Mesenteric fat pad (tissue), 1 donor: ENCODE measurements around the gene CCDC43. TPM values are rescaled to one million over a fixed set of nuclear protein-coding genes. Genes with fewer than 3 reads are reported as not detected.
A peak's percentile ranks its signal among the peaks of the same experiment; 100 is the strongest.
"Not testable (repeated sequence)": the region's sequence is repeated elsewhere in the genome, so short reads cannot be mapped to it uniquely, and the experiment has no call there.

ENCODE experiments used
- DNase-seq: peaks from one replicate; pipeline ENCODE4 v3.0.0-alpha.2; 2020; ENCODE audit warnings: low spot score
- long read RNA-seq: library from polyadenylated mRNA; unstranded; transcript quantifications from one replicate; pipeline ENCODE4 v2.0.0, GENCODE V29; 2020
- total RNA-seq: library from RNA; stranded (reverse); fragmentation: NEBNext Ultra II Directional; extraction: Animal tissue kit (Norgen Biotek cat#: 25700); gene quantifications from one replicate; pipeline ENCODE4 v1.2.1, GENCODE V29; 2021
- donor health status: DM: yes; HTN: yes; CAD: no.

Gene CCDC43
- total RNA-seq = 16.5 TPM
- long read RNA-seq, transcript CCDC43-201 (5 exons, 2,082 nt) = major isoform, 39 of 51 reads
- long read RNA-seq, transcript CCDC43-202 (4 exons, 2,058 nt) = minor isoform, 6 of 51 reads
- long read RNA-seq, partial matches to known transcripts = 1 of 51 reads
- long read RNA-seq, other reads (novel, unspliced or antisense) = 5 of 51 reads

GRCh38 chr17:44689477-44690217, at the start of gene CCDC43:
CCDC43 (minus strand) TSS chr17:44689776; CDS start chr17:44689753, 23 bp downstream.
- DNase-seq = peak; percentile 97

DNA sequence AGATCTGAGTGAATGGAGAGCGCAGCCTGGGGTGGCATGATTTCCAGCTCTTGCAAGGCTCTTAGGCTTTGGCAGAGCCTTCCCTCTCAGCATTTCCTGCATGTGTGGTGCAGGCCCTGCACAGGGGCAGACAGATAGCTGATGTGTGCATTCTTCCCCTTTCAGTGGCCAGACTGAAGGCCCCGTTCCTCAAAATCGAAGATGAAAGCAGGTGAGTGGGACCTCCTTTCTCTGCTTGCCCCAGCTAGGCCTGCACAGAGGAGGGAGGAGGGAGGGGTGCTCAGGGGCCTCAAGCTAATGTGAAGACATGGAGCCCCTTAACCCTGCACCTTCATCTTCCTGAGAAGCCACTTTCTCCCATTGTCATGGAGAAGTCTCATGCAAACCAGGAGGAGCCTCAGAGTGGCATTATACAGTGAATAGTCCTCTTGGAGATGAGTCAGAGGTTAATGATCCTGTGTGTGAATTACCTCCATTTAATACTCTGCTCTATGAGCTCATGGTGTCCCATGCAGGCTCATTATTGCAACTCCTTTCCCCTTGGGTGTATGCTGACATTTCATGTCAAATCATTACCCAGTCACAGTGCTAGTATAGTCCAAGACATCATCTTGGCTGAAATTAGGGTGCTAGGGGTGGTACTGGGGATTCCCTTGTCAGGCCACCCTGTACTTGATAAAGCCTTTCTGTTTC, 48.8 kb upstream of the CCDC43 start:
- DNase-seq = no peak

DNA sequence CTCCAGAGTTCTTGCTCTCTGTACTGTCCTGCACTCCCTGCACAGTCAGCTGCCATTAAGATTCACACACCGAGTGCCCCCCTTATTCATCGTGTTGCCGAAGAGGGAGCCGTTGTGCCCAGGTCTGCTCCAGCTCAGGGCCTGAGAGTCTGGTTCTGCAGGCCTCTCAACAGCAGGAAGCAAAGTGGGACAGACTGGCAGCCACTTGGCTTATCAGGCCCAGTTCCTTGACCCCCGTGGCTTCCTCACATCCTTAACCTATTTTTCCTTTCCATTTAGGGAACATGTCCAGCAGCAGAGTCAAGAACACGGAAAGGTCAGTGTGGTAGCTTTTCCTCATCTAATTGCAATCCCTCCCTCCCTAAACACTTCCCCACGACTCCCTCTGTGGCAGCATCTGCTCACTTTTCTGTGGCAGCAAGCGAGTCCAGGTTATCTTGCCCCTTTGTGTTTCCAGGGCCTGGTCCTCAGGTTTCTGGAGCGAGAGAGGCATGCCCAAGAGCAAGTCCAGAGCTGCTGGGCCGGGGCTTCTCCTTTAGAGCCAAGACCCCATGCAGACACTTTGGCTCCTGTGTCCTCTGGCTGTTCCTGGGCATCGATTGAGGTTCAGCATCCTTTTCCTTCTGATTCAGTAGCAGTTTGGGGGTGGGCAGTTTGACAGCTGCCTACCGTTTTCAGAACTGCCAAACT, 47.1 kb upstream of the CCDC43 start:
- no peak for DNase-seq

DNA sequence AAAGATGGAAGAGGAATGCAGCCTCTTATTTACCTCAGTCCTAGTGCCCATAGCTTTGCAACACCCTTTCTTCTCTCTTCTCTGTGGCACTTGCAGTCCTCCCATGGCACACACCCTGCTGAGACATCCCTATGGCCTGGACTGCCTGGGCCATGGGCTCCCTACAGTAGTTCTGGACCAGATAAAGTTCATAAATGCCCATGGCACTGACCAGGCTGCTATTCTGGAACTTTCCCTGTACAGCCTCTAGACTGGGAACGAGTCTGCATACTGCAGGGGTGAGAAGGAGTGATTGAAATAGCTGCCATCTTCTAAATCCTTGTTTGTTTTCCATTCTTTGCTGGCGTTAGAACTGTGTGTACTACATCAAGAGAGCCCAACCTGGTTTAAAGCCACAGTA, 44.7 kb upstream of the CCDC43 start:
- DNase-seq = no peak

DNA sequence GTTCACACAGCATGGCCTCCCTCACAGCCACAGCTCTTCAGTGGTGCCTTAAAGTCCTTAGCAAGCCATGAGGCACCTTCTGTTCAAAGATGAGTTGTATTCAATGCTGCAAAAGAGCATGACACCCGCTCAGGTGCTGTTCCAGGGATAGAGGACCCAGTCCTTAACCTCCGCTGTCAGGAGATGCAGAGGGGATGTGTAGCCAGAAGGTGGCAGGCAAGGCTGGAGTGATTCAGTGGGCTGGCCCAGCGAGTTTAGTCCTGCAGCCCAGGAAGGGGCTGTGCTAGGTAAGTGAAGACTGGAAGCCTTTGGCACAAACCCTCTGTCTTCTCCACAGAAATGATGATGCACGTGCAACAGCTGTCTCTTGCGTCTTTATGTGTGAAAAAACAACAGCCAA, 44.2 kb upstream of the CCDC43 start:
- no peak for DNase-seq

GRCh38 chr17:44726121-44726520, 36.5 kb upstream of the CCDC43 start:
- DNase-seq = not testable (repeated sequence)

GRCh38 chr17:44722254-44722653, 32.7 kb upstream of the CCDC43 start:
- peak; percentile 35 for DNase-seq

DNA sequence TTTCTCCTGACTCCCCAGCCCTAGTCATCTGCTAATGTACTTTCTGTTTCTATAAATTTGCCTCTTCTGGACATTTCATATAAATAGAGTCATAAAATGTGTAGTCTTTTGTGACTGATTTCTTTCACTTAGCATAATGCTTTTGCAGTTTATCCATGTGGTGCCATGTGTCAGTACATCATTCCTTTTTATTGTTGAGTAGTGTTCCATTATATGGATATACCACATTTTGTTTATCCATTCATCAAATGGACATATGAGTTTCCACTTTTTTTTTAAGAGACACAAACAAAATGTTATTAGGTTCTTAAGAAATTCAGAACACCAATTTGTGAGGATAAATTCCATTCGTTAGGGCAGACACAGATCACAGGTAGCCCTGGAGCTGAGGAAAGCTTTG, 29.9 kb upstream of the CCDC43 start:
- DNase-seq = no peak

GRCh38 chr17:44708401-44709263, 19.1 kb upstream of the CCDC43 start, which contains the start of gene DBF4B:
DBF4B (plus strand) TSS chr17:44708665; CDS start chr17:44708821, 156 bp downstream.
- DNase-seq = peak; percentile 90

DNA sequence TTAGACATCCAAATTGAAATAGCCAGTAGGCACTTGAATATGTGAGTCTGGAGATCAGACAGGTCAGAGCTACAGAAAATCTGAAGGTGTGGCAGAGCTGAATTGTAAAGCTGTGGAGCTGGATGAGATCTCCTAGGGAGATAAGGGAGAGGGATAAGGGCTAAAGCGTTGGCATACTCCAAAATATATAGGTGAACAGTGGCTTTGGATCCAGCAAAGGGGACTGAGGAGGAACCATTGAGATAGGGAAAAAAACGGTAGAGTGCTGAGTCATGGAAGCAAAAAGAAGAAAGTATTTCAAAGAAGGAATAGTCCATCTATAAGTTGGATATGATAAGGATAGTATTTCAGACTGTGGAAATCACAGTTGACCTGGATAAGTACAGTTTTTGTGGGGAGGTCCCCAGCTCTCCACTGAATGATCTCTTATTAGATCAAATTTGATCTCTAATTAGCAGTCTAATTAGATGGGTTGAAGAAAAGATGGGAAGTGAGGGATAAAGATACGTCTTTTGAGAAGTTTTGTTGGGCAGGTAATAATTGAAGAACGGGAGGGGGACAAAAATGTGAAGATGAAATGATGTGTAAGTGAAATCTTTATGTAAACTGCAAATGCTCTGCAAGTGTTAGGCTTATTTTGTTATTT, 18.3 kb upstream of the CCDC43 start:
- DNase-seq = no peak

DNA sequence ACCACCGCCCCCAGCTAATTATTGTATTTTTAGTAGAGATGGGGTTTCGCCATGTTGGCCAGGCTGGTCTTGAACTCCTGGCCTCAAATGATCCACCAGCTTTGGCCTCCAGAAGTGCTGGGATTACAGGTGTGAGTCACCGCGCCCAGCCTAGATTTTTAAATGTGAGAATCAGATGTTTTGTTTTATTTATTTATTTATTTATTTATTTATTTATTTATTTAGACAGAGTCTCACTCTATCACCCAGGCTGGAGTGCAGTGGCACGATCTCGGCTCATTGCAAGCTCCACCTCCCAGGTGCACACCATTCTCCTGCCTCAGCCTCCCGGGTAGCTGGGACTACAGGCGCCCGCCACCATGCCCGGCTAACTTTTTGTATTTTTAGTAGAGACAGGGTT, 10.7 kb upstream of the CCDC43 start:
- not testable (repeated sequence) for DNase-seq

DNA sequence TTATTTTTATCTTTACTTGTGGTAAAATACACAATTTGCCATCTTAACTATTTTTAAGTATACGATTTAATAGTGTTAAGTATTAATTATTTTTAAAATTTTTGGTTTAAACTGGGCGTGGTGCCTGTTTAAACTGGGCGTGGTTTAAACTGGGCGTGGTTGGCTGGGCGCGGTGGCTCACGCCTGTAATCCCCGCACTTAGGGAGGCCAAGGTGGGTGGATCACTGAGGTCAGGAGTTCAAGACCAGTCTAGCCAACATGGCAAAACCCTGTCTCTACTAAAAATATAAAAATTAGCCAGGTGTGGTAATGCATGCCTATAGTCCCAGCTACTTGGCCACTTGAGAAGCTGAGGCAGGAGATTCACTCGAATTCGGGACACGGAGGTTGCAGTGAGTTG, 4.0 kb upstream of the CCDC43 start:
- no peak for DNase-seq

- DNase-seq = not testable (repeated sequence)
These were observed 1.2 kb upstream of the CCDC43 start for GRCh38 chr17:44690746-44691306.

GRCh38 chr17:44688675-44689476, 700 bp downstream of the CCDC43 start:
- no peak for DNase-seq

DNA sequence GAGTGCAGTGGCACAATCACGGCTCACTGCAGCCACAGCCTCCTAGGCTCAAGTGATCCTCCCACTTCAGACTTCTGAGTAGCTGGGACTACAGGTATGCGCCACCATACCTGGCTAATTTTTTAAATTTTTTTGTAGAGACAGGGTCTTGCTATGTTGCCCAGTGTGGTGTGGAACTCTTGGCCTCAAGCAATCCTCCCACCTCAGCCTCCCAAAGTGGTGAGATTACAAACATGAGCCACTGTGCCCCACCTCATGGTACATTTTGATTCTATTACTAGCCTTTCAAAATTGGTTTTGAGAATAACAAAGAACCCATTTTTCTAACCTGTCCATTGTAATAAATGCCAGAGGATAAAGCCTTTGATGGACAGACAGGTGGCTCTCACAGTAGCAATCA, 1.4 kb downstream of the CCDC43 start:
- DNase-seq = no peak

- no peak for DNase-seq
These were observed 1.8 kb downstream of the CCDC43 start for GRCh38 chr17:44687756-44688155.

DNA sequence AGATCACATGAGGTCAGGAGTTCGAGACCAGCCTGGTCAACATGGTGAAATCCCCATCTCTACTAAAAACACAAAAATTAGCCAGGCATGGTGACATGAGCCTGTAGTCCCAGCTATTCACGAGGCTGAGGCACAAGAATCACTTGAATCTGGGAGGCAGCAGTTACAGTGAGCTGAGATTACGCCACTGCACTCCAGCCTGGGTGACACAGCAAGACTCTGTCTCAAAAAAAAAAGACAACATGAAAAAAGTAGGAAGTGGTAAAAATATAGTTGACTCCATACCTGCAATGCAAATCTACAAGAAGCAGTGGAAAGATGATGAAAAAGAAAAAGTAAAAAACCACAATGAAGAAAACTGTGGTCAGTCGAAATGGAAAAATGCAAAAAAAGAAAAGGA, 6.3 kb downstream of the CCDC43 start:
- not testable (repeated sequence) for DNase-seq

- DNase-seq = no peak
These were observed 12.4 kb downstream of the CCDC43 start for GRCh38 chr17:44677136-44677535.

DNA sequence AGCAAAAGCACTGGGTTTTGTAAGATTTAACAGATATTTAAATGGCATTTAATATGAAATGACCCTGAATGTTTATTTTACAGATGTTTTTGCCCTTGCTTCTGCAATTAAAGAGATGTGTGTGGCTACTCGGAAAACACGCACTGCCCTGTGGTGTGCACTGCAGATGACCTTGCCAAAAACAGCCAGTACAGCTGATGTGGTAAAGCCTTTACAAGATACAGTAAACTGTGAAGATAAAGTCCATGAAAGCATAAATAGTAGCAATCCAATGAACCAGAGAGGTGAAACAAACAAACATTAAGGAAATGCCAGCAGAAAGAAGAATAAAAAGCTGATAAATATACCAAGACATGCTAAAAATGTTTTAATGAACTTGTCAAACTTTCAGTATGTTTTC, 15.7 kb downstream of the CCDC43 start:
- DNase-seq = no peak
